Heart left ventricle (tissue), 13 donors: ENCODE measurements around the gene TRIM32.

Experiments used
- CTCF ChIP-seq, 12 donors: fragments of 200-600 bp; sonication (generic) in 4 of 12; IDR thresholded peaks; one replicate each; pipeline versions ENCODE4 v1.5.0 to v1.8.0; 2018 to 2022; ENCODE audit warnings: antibody characterized with exemption in 12 of 12, mild to moderate bottlenecking in 5 of 12
- POLR2A ChIP-seq, 2 donors: fragments of 450-650 bp; IDR thresholded peaks; one replicate each; pipeline ENCODE4 v1.6.1; 2017; ENCODE audit warnings: antibody characterized with exemption in 2 of 2, mild to moderate bottlenecking in 2 of 2, moderate library complexity in 2 of 2
- donor health status: ischemic (EF 13 %, LVEDD 7.1; RV severe dilation, severe dysfunction).
- donor health status: DM: no; HTN: yes; CAD: no.
- donor health status: DM: no; HTN: no; CAD: no.
- donor health status: ischemic (EF 25% LVEDD 6.9; RV normal size, moderate dysfunction).
- donor health status: ischemic (EF 25% LVEDD 5.7; RV mildly dilated, moderate dysfunction).
- donor health status: ischemic (EF 35%, LVEDD 5.7; RV mildly dilated, moderate dysfunction).
- donor health status: nonischemic (EF 11% LVEDD 7.7; RV severe dilation, severe dysfunction).
- donor health status: DM: yes; HTN: yes; CAD: no.
- donor health status: PGD.
- donor health status: ischemic (EF 29% LVEDD 5.4; RV normal size, mild dysfunction).
- donor health status: nonischemic (EF 23%, LVEDD 6.1; RV moderate dilation, normal function).

- no peak for TF ChIP-seq CTCF (IDR thresholded peaks at IDR 0.05)
- no peak for TF ChIP-seq POLR2A (IDR thresholded peaks at IDR 0.05)
Observed at GRCh38 chr9:116671605-116672004, 15.5 kb upstream of the TRIM32 start.
